Osteocyte (in vitro differentiated cells): Measurements from ENCODE around the gene SMNDC1. TPM values are rescaled to one million over a fixed set of nuclear protein-coding genes. Genes with fewer than 3 reads are reported as not detected.

Experiments
- DNase-seq: peaks from one replicate; pipeline ENCODE4 v3.0.0; 2021; ENCODE audit warnings: mixed read lengths; ENCODE audit not compliant: unreplicated experiment; ENCODE audit errors: extremely low spot score
- H3K27ac Mint-ChIP-seq: one replicate; pipeline ENCODE4 v1.8.0; 2021; ENCODE audit warnings: mild to moderate bottlenecking, mixed read lengths; ENCODE audit not compliant: unreplicated experiment
- H3K27me3 Mint-ChIP-seq: one replicate; pipeline ENCODE4 v1.8.0; 2021; ENCODE audit warnings: mixed read lengths; ENCODE audit not compliant: unreplicated experiment
- H3K36me3 Mint-ChIP-seq: one replicate; pipeline ENCODE4 v1.8.0; 2021; ENCODE audit warnings: mixed read lengths; ENCODE audit not compliant: unreplicated experiment
- H3K4me1 Mint-ChIP-seq: one replicate; pipeline ENCODE4 v1.8.0; 2021; ENCODE audit warnings: mixed read lengths; ENCODE audit not compliant: unreplicated experiment
- H3K4me3 Mint-ChIP-seq: one replicate; pipeline ENCODE4 v1.8.0; 2021; ENCODE audit warnings: mild to moderate bottlenecking, moderate library complexity, mixed read lengths; ENCODE audit not compliant: unreplicated experiment
- H3K9me3 Mint-ChIP-seq: one replicate; pipeline ENCODE4 v1.8.0; 2021; ENCODE audit warnings: mixed read lengths; ENCODE audit not compliant: unreplicated experiment
- total RNA-seq: library from RNA; stranded (reverse); gene quantifications from 2 replicates; pipeline ENCODE4 v1.2.1, GENCODE V29; 2021
- TF ChIP-seq, protein P1 (sequence below): fragments of 200-600 bp; sonication (generic); IDR thresholded peaks from 2 replicates; pipeline ENCODE4 v1.5.0; 2021; ENCODE audit warnings: antibody characterized with exemption, mild to moderate bottlenecking, moderate library complexity

Gene SMNDC1
- total RNA-seq, 1 donor from 2014 or later, result 31.7 TPM

DNA sequence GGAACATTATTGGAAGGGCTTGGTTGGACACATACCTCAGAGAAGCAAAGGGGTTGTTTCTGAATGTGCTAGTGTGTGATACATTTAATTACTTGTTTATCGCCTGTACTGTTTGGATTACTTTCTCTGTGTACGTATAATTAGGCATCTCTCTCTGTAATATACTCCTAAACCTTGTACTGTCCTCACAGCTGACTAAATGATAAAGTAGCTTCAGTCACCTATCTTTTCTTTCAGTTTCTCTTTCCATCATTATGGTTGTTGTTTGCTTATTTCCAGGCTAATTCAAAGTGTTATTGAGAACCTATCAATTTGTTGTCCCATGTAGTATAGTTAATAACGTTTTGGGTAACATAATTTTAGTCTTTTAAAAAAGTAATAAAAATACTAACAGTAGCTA lies 63.3 kb downstream of the SMNDC1 start:
- H3K36me3 Mint-ChIP-seq, result peaks cover 30% of the 10 kb centered on the region
- no peak overlapping the region for H3K4me3 Mint-ChIP-seq
- H3K27ac Mint-ChIP-seq, result no peak overlapping the region
- DNase-seq, result no peak
- H3K9me3 Mint-ChIP-seq, result peaks cover 8% of the 10 kb centered on the region
- TF ChIP-seq, protein P1, sequence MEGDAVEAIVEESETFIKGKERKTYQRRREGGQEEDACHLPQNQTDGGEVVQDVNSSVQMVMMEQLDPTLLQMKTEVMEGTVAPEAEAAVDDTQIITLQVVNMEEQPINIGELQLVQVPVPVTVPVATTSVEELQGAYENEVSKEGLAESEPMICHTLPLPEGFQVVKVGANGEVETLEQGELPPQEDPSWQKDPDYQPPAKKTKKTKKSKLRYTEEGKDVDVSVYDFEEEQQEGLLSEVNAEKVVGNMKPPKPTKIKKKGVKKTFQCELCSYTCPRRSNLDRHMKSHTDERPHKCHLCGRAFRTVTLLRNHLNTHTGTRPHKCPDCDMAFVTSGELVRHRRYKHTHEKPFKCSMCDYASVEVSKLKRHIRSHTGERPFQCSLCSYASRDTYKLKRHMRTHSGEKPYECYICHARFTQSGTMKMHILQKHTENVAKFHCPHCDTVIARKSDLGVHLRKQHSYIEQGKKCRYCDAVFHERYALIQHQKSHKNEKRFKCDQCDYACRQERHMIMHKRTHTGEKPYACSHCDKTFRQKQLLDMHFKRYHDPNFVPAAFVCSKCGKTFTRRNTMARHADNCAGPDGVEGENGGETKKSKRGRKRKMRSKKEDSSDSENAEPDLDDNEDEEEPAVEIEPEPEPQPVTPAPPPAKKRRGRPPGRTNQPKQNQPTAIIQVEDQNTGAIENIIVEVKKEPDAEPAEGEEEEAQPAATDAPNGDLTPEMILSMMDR, result no peak
- no peaks in the 10 kb centered on the region for H3K4me1 Mint-ChIP-seq
- no peaks in the 10 kb centered on the region for H3K27me3 Mint-ChIP-seq

Other genes with a start within 250 kb of the SMNDC1 start
- 31.9 and 32.2 TPM in 2 replicates for gene MXI1, start 97.3 kb downstream of the SMNDC1 start, total RNA-seq
- 11.0 and 16.1 TPM in 2 replicates for gene DUSP5, start 193.0 kb upstream of the SMNDC1 start, total RNA-seq